H1 (cell line): Measurements from ENCODE around the gene OR2A12. TPM values are rescaled to one million over a fixed set of nuclear protein-coding genes. Genes with fewer than 3 reads are reported as not detected.

Experiments
- CTCF ChIA-PET: fragments of 300-600 bp; sonication (Branson Sonifier 250); formaldehyde crosslinking; loops from one replicate; lab custom pipeline; 2021; ENCODE audit not compliant: partially characterized antibody; lab: Charles Lee
- POLR2A ChIA-PET: fragments of 300-600 bp; sonication (Branson Sonifier 250); formaldehyde crosslinking; loops from one replicate; lab custom pipeline; 2021; ENCODE audit warnings: inconsistent platforms; ENCODE audit not compliant: partially characterized antibody; lab: Charles Lee
- DNase-seq, 2 experiments: peaks; one replicate each; pipeline versions ENCODE4 v3.0.0 to v3.0.0-alpha.2; 2010 to 2022; ENCODE audit warnings: low spot score in 2 of 2, low read depth in 1 of 2, mixed read lengths in 1 of 2
- FAIRE-seq: peaks from 2 replicates; lab custom pipeline; 2011; peaks lifted over from hg19 to GRCh38; lab: Jason Lieb, UNC
- H2AFZ ChIP-seq: 2 replicates; pipeline ENCODE4 v1.8.1; 2012; ENCODE audit warnings: low read length, inconsistent platforms
- H2AK5ac ChIP-seq: 2 replicates; pipeline ENCODE4 v1.6.1; 2013; ENCODE audit warnings: low read depth, low read length
- H2BK120ac ChIP-seq: replicated peaks from 2 replicates; pipeline ENCODE3; 2013; ENCODE audit warnings: low read depth, low read length, inconsistent platforms
- H2BK12ac ChIP-seq: 2 replicates; pipeline ENCODE4 v1.6.1; 2013; ENCODE audit warnings: low read depth, low read length
- H2BK15ac ChIP-seq: 2 replicates; pipeline ENCODE4 v1.6.1; 2013; ENCODE audit warnings: low read length
- H2BK20ac ChIP-seq: 2 replicates; pipeline ENCODE4 v1.6.1; 2013; ENCODE audit warnings: low read length
- H2BK5ac ChIP-seq: 2 replicates; pipeline ENCODE4 v1.6.1; 2013; ENCODE audit warnings: low read depth, low read length
- H3K14ac ChIP-seq: 2 replicates; pipeline ENCODE4 v1.6.1; 2013; ENCODE audit warnings: inconsistent platforms; ENCODE audit not compliant: insufficient read length
- H3K18ac ChIP-seq: 2 replicates; pipeline ENCODE4 v1.6.1; 2013; ENCODE audit warnings: low read length; ENCODE audit errors: extremely low read depth
- H3K23ac ChIP-seq: 2 replicates; pipeline ENCODE4 v1.6.1; 2013; ENCODE audit warnings: inconsistent platforms; ENCODE audit not compliant: insufficient read length
- H3K23me2 ChIP-seq: 2 replicates; pipeline ENCODE4 v1.6.1; 2013; ENCODE audit warnings: low read depth, low read length
- H3K27ac ChIP-seq: 2 replicates; pipeline ENCODE4 v1.6.1; 2011; ENCODE audit warnings: low read depth, low read length, inconsistent platforms
- H3K27me3 ChIP-seq, 4 experiments: replicated peaks in 1 of 4; 1 replicate in 1 of 4; 2 replicates in 3 of 4; pipeline versions ENCODE4 v1.6.1 to v1.8.1; 2011 to 2013; ENCODE audit warnings: low read length in 3 of 4, mild to moderate bottlenecking in 3 of 4, inconsistent platforms in 2 of 4, mixed read lengths in 2 of 4, moderate library complexity in 1 of 4; ENCODE audit not compliant: control insufficient read depth in 3 of 4, insufficient read depth in 3 of 4; ENCODE audit errors: extremely low read depth in 1 of 4
- H3K36me3 ChIP-seq, 4 experiments: 2 replicates each; pipeline versions ENCODE4 v1.6.1 to v1.8.1; 2011 to 2013; ENCODE audit warnings: mild to moderate bottlenecking in 4 of 4, low read length in 3 of 4, moderate library complexity in 2 of 4, control low read depth in 1 of 4, inconsistent platforms in 1 of 4; ENCODE audit not compliant: insufficient read depth in 4 of 4, control insufficient read depth in 2 of 4
- H3K4ac ChIP-seq: replicated peaks from 2 replicates; pipeline ENCODE3; 2013; ENCODE audit warnings: low read length, low read depth, mixed read lengths, inconsistent platforms; ENCODE audit not compliant: insufficient read length
- H3K4me1 ChIP-seq, 4 experiments: replicated peaks in 1 of 4; 1 replicate in 1 of 4; 2 replicates in 3 of 4; pipeline versions ENCODE4 v1.6.1 to v1.8.1; 2011 to 2013; ENCODE audit warnings: low read length in 3 of 4, inconsistent platforms in 2 of 4, mixed read lengths in 1 of 4; ENCODE audit not compliant: insufficient read depth in 4 of 4, control insufficient read depth in 3 of 4
- H3K4me2 ChIP-seq, 2 experiments: 2 replicates each; pipeline versions ENCODE4 v1.6.1 to v1.8.1; 2011 to 2013; ENCODE audit warnings: low read depth in 2 of 2, low read length in 2 of 2, control low read depth in 1 of 2, inconsistent platforms in 1 of 2, mild to moderate bottlenecking in 1 of 2; ENCODE audit not compliant: insufficient read depth in 1 of 2
- H3K4me3 ChIP-seq, 4 experiments: fragments of 200-600, 300-600 bp in 1 of 4; sonication (generic), shearing (Covaris generic), sonication (Bioruptor Twin) in 1 of 4; 2 replicates each; pipeline versions ENCODE4 v1.5.1 to v1.8.1; 2011 to 2016; ENCODE audit warnings: low read length in 4 of 4, low read depth in 3 of 4, control low read depth in 2 of 4, inconsistent platforms in 2 of 4, mild to moderate bottlenecking in 2 of 4, mixed read lengths in 1 of 4, moderate library complexity in 1 of 4; ENCODE audit not compliant: insufficient read depth in 2 of 4; ENCODE audit errors: extremely low read depth in 1 of 4
- H3K56ac ChIP-seq: replicated peaks from 2 replicates; pipeline ENCODE3; 2013; ENCODE audit warnings: low read depth, mild to moderate bottlenecking, mixed read lengths, low read length, inconsistent platforms; ENCODE audit not compliant: insufficient read length
- H3K79me1 ChIP-seq: 2 replicates; pipeline ENCODE4 v1.6.1; 2013; ENCODE audit warnings: low read depth, low read length, control low read depth
- H3K79me2 ChIP-seq, 2 experiments: 2 replicates each; pipeline versions ENCODE4 v1.6.1 to v1.8.1; 2012 to 2013; ENCODE audit warnings: low read length in 2 of 2, mild to moderate bottlenecking in 2 of 2, inconsistent platforms in 1 of 2; ENCODE audit not compliant: insufficient read depth in 2 of 2, control insufficient read depth in 1 of 2
- H3K9ac ChIP-seq, 4 experiments: replicated peaks in 1 of 4; 1 replicate in 1 of 4; 2 replicates in 3 of 4; pipeline versions ENCODE4 v1.6.1 to v1.8.1; 2011 to 2013; ENCODE audit warnings: low read depth in 3 of 4, low read length in 3 of 4, control low read depth in 2 of 4, mild to moderate bottlenecking in 2 of 4, moderate library complexity in 2 of 4, inconsistent platforms in 1 of 4; ENCODE audit errors: extremely low read depth in 1 of 4
- H3K9me3 ChIP-seq, 2 experiments: 2 replicates each; pipeline versions ENCODE4 v1.6.1 to v1.8.1; 2012 to 2013; ENCODE audit warnings: mild to moderate bottlenecking in 2 of 2, moderate library complexity in 2 of 2, control low read depth in 1 of 2, inconsistent platforms in 1 of 2, low read depth in 1 of 2, low read length in 1 of 2, mixed read lengths in 1 of 2; ENCODE audit not compliant: insufficient read depth in 2 of 2
- H4K20me1 ChIP-seq, 2 experiments: replicated peaks in 1 of 2; 2 replicates each; pipeline versions ENCODE3 to v1.8.1; 2011 to 2013; ENCODE audit warnings: inconsistent platforms in 2 of 2, low read length in 2 of 2, mild to moderate bottlenecking in 1 of 2; ENCODE audit not compliant: insufficient read depth in 2 of 2, control insufficient read depth in 1 of 2
- H4K5ac ChIP-seq: 2 replicates; pipeline ENCODE4 v1.6.1; 2013; ENCODE audit warnings: low read length, low read depth, mixed read lengths, inconsistent platforms; ENCODE audit not compliant: insufficient read length
- H4K8ac ChIP-seq: 2 replicates; pipeline ENCODE4 v1.8.0; 2013; ENCODE audit warnings: mild to moderate bottlenecking, moderate library complexity, low read length, inconsistent platforms; ENCODE audit not compliant: insufficient read depth; ENCODE audit errors: extremely low read depth
- H4K91ac ChIP-seq: replicated peaks from 2 replicates; pipeline ENCODE3; 2013; ENCODE audit warnings: low read length, mixed read lengths, inconsistent platforms; ENCODE audit not compliant: insufficient read length
- CBX5 ChIP-seq: fragments of 300-800, 300-1000 bp; sonication (generic); IDR thresholded peaks from 2 replicates; pipeline ENCODE4 v1.7.1; 2016; ENCODE audit warnings: antibody characterized with exemption, low read length, low read depth
- CREB1 ChIP-seq: IDR thresholded peaks from 2 replicates; pipeline ENCODE4 v1.6.1; 2012; ENCODE audit warnings: inconsistent platforms
- CTBP2 ChIP-seq: IDR thresholded peaks from 2 replicates; pipeline ENCODE4 v1.7.0; 2011; ENCODE audit warnings: borderline replicate concordance, mild to moderate bottlenecking, moderate library complexity, mixed read lengths, low read length; ENCODE audit not compliant: insufficient read depth, insufficient read length
- CTCF ChIP-seq, 3 experiments: IDR thresholded peaks; 1 replicate in 2 of 3; 2 replicates in 1 of 3; pipeline versions ENCODE4 v1.5.1 to v1.6.1; 2011; ENCODE audit warnings: low read length in 3 of 3, mild to moderate bottlenecking in 3 of 3, inconsistent platforms in 2 of 3, low read depth in 1 of 3, moderate library complexity in 1 of 3; ENCODE audit not compliant: insufficient read depth in 1 of 3; ENCODE audit errors: control extremely low read depth in 1 of 3
- HDAC6 ChIP-seq: IDR thresholded peaks from one replicate; pipeline ENCODE4 v1.7.1; 2012; ENCODE audit warnings: low read depth, mild to moderate bottlenecking, inconsistent platforms, low read length, moderate library complexity
- MAFK ChIP-seq: IDR thresholded peaks from 2 replicates; pipeline ENCODE4 v1.6.1; 2012; ENCODE audit warnings: low read depth, mild to moderate bottlenecking, improper control_type of control experiment, low read length
- NRF1 ChIP-seq: IDR thresholded peaks from 2 replicates; pipeline ENCODE4 v1.6.1; 2011; ENCODE audit warnings: mild to moderate bottlenecking, low read depth, low read length, improper control_type of control experiment
- POU5F1 ChIP-seq: IDR thresholded peaks from 2 replicates; pipeline ENCODE4 v1.6.1; 2011; ENCODE audit warnings: low read depth, mild to moderate bottlenecking, low read length, moderate library complexity
- RAD21 ChIP-seq, 2 experiments: IDR thresholded peaks in 1 of 2; conservative IDR thresholded peaks in 1 of 2; 2 replicates each; pipeline ENCODE4 v1.6.1; 2011; ENCODE audit warnings: low read depth in 2 of 2, low read length in 2 of 2, improper control_type of control experiment in 1 of 2, inconsistent platforms in 1 of 2, mild to moderate bottlenecking in 1 of 2, moderate library complexity in 1 of 2
- SIX5 ChIP-seq: IDR thresholded peaks from 2 replicates; pipeline ENCODE4 v1.6.1; 2011; ENCODE audit warnings: mild to moderate bottlenecking, low read depth, low read length
- TCF12 ChIP-seq: IDR thresholded peaks from 2 replicates; pipeline ENCODE4 v1.6.1; 2011; ENCODE audit warnings: low read depth, mild to moderate bottlenecking, low read length
- WGBS, 2 experiments: shearing (Covaris generic) in 1 of 2; methylation state at CpG; one replicate each; pipeline versions ENCODE4 v1.1.6 to v1.1.7; 2013 to 2015; ENCODE audit warnings: low lambda C conversion rate in 2 of 2, mixed read lengths in 2 of 2, inconsistent platforms in 1 of 2, low coverage in 1 of 2, missing lambda C conversion rate in 1 of 2; ENCODE audit not compliant: insufficient replicate concordance in 2 of 2, insufficient coverage in 1 of 2, insufficient read length in 1 of 2; ENCODE audit errors: extremely low coverage in 1 of 2, missing lambda C conversion rate in 1 of 2; 5-methylcytosine and 5-hydroxymethylcytosine counted together
- polyA plus RNA-seq, 7 experiments: library from polyadenylated mRNA; depleted of rRNA in 3 of 7; stranded (reverse) in 5 of 7; unstranded in 2 of 7; fragments of >200 nt in 5 of 7; fragments of 200-250 nt in 2 of 7; gene quantifications; 1 replicate in 5 of 7; 2 replicates in 1 of 7; 4 replicates in 1 of 7; pipeline versions ENCODE4 v1.2.1 to v1.2.3, GENCODE V29; 2011 to 2013; ENCODE audit warnings: missing spikeins in 2 of 7, mixed read lengths in 2 of 7
- total RNA-seq: library from RNA; stranded (reverse); fragmentation: NEBNext Ultra II Directional; extraction: Animal tissue kit (Norgen Biotek cat#: 25700); gene quantifications from 2 replicates; pipeline ENCODE4 v1.2.1, GENCODE V29; 2021

Gene OR2A12
- total and polyA plus RNA-seq, 2 of the 8 experiments (the other 6 are each of a cell fraction or from before 2014, with no cell fraction given): not detected

- Histone ChIP-seq H3K4me3 (no peak overlapping the region), H3K36me3 (no peaks in the 10 kb centered on the region), H2BK120ac (no peak overlapping the region), H3K4ac (no peak overlapping the region), H3K79me2 (no peaks in the 10 kb centered on the region), H2AK5ac (no peak overlapping the region), H3K18ac (no peak overlapping the region), H3K56ac (no peak overlapping the region), H2BK15ac (no peak overlapping the region), H2BK5ac (no peak overlapping the region), H4K20me1 (no peaks in the 10 kb centered on the region), H3K79me1 (no peaks in the 10 kb centered on the region), H3K9ac (no peak overlapping the region), H3K4me1 (no peaks in the 10 kb centered on the region), H2BK20ac (no peak overlapping the region), H3K23me2 (no peaks in the 10 kb centered on the region), H3K27me3 (no peaks in the 10 kb centered on the region), H3K27ac (no peak overlapping the region), H4K5ac (no peak overlapping the region), H3K9me3 (no peaks in the 10 kb centered on the region), H3K4me2 (no peak overlapping the region), H2BK12ac (no peak overlapping the region), H4K8ac (no peak overlapping the region), H2AFZ (no peak overlapping the region), H3K14ac (no peak overlapping the region), H3K23ac (no peak overlapping the region), H4K91ac (no peak overlapping the region)
- CTCF ChIA-PET: interaction anchor here (0.7 to 1.9 kb wide), 3 partner anchors 9 to 256 kb away, joined by 4 to 8 read pairs (median 4); no protein-coding TSS in a partner anchor
- no peak for DNase-seq
- 100% methylated on average over 1 of the region's 1 CpG; no CpG with 5 or more reads in 1 of the 2 experiments for WGBS, 2 experiments
- no peak for FAIRE-seq
- POLR2A ChIA-PET: no interaction called here
- no peak for TF ChIP-seq HDAC6
- TF ChIP-seq SIX5: no peak
- no peak for TF ChIP-seq MAFK
- no peak for TF ChIP-seq TCF12
- TF ChIP-seq CTBP2: no peak
- TF ChIP-seq RAD21 (IDR thresholded peaks at IDR 0.05 in 1 of 2, conservative IDR thresholded peaks at IDR 0.05 in 1 of 2; ENCODE audit: low read depth in 2 of 2, low read length in 2 of 2): no peak
- TF ChIP-seq CREB1: no peak
- no peak for TF ChIP-seq NRF1
- no peak for TF ChIP-seq POU5F1
- TF ChIP-seq CTCF (IDR thresholded peaks at IDR 0.05; ENCODE audit: control extremely low read depth in 1 of 3, insufficient read depth in 1 of 3, low read depth in 1 of 3, low read length in 3 of 3): no peak
- no peak for TF ChIP-seq CBX5
Measured at GRCh38 chr7:144137501-144137900, 51.4 kb downstream of the OR2A12 start.
